AG04450 (cell line): Measurements from ENCODE around the gene CTTN. TPM values are rescaled to one million over a fixed set of nuclear protein-coding genes. Genes with fewer than 3 reads are reported as not detected.
A peak's percentile ranks its signal among the peaks of the same experiment; 100 is the strongest.

Experiments
- CTCF ChIA-PET: fragments of 300-600, 350-600 bp; formaldehyde crosslinking; extraction: SDS; loops from one replicate; lab custom pipeline; 2022; ENCODE audit warnings: antibody characterized with exemption, inconsistent platforms; lab: Charles Lee
- POLR2A ChIA-PET: fragments of 350-600 bp; formaldehyde crosslinking; extraction: SDS; loops from one replicate; lab custom pipeline; 2021; ENCODE audit warnings: antibody characterized with exemption, inconsistent platforms; lab: Yijun Ruan, JAX
- DNase-seq: peaks from one replicate; pipeline ENCODE4 v3.0.0-alpha.2; 2011; ENCODE audit warnings: low read depth, low spot score
- H3K27ac ChIP-seq: one replicate; pipeline ENCODE4 v1.5.1; 2012; ENCODE audit warnings: low read depth, low read length, control low read depth
- H3K27me3 ChIP-seq: one replicate; pipeline ENCODE4 v1.6.0; 2012; ENCODE audit warnings: low read length; ENCODE audit not compliant: control insufficient read depth, insufficient read depth
- H3K4me3 ChIP-seq: 2 replicates; pipeline ENCODE4 v1.5.1; 2011; ENCODE audit warnings: mild to moderate bottlenecking, low read depth, low read length, control low read depth
- H3K9me3 ChIP-seq: 2 replicates; pipeline ENCODE4 v1.5.1; 2012; ENCODE audit warnings: low read length; ENCODE audit not compliant: control insufficient read depth, insufficient read depth
- polyA plus RNA-seq: library from polyadenylated mRNA; depleted of rRNA; stranded (reverse); fragments of >200 nt; gene quantifications from 2 replicates; pipeline ENCODE4 v1.2.3, GENCODE V29; 2011
- TF ChIP-seq, protein P1 (sequence below): IDR thresholded peaks from 2 replicates; pipeline ENCODE4 v1.5.1; 2011; ENCODE audit warnings: low read depth, low read length, control low read depth, inconsistent platforms

The CTTN gene
- polyA plus RNA-seq, 1 experiment = 180 TPM

GRCh38 chr11:70420496-70420895 lies 22.2 kb downstream of the CTTN start:
- no peak overlapping the region for H3K4me3 ChIP-seq
- ChIA-PET POLR2A (no interaction called here), CTCF (no interaction called here)
- TF ChIP-seq, protein P1, sequence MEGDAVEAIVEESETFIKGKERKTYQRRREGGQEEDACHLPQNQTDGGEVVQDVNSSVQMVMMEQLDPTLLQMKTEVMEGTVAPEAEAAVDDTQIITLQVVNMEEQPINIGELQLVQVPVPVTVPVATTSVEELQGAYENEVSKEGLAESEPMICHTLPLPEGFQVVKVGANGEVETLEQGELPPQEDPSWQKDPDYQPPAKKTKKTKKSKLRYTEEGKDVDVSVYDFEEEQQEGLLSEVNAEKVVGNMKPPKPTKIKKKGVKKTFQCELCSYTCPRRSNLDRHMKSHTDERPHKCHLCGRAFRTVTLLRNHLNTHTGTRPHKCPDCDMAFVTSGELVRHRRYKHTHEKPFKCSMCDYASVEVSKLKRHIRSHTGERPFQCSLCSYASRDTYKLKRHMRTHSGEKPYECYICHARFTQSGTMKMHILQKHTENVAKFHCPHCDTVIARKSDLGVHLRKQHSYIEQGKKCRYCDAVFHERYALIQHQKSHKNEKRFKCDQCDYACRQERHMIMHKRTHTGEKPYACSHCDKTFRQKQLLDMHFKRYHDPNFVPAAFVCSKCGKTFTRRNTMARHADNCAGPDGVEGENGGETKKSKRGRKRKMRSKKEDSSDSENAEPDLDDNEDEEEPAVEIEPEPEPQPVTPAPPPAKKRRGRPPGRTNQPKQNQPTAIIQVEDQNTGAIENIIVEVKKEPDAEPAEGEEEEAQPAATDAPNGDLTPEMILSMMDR = no peak
- H3K27me3 ChIP-seq = no peaks in the 10 kb centered on the region
- H3K9me3 ChIP-seq = no peaks in the 10 kb centered on the region; the same call in 1 of the 2 replicates
- no peak for DNase-seq
- no peak overlapping the region for H3K27ac ChIP-seq

- ChIA-PET POLR2A (no interaction called here), CTCF (no interaction called here)
- no peak overlapping the region for H3K4me3 ChIP-seq
- no peaks in the 10 kb centered on the region; the same call in 1 of the 2 replicates for H3K9me3 ChIP-seq
- no peak overlapping the region for H3K27ac ChIP-seq
- no peak for DNase-seq
- no peaks in the 10 kb centered on the region for H3K27me3 ChIP-seq
- TF ChIP-seq, protein P1 = no peak
These were observed 22.8 kb downstream of the CTTN start for GRCh38 chr11:70421123-70421522.

DNA sequence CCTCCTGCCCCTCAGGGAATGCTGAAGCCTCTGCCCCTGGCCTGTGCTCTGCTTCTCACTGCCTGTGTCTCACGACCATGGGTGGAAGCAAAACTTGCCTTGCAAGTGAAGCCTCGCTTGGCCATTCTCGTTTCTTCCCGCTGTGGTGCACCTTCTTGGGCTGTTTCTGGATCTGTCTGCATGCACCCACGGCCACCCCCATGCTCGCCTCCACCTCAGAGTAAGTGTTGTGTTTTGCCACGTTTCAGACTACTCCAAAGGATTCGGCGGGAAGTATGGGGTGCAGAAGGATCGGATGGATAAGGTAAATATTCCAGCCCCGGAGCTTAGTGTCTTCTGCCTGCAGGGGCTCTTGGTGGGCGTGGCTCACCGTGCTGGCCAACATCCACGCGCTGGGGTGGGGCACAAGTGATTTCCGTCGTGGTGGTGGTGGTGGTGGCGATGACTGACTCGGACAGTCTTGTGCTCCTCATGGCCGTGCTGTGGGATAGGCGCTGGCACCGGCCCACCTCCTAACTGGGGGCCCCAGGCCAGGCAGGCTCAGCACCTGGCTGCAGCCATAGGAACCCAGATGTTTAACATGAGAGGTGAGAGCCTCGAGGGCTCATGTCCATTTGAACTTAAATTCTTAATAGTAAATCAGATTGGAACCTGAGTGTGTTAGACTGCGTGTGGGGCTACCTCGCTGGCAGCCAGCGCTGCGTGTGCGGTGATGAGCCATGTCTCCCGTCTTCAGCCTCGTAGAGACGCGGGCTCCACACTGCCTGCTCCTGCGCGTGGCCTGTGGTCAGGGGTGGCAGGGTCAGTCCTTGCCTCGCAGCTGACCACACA lies 24.6 kb downstream of the CTTN start:
- H3K9me3 ChIP-seq = no peaks in the 10 kb centered on the region; the same call in 1 of the 2 replicates
- ChIA-PET CTCF (no interaction called here), POLR2A (no interaction called here)
- TF ChIP-seq, protein P1 = no peak
- no peak for DNase-seq
- H3K27ac ChIP-seq = no peak overlapping the region
- H3K27me3 ChIP-seq = no peaks in the 10 kb centered on the region
- H3K4me3 ChIP-seq = no peak overlapping the region

GRCh38 chr11:70423523-70424505 lies 25.5 kb downstream of the CTTN start:
- DNase-seq = peak; percentile 49
- Histone ChIP-seq H3K9me3 (no peaks in the 10 kb centered on the region), H3K4me3 (no peak overlapping the region), H3K27ac (peak overlapping the region; percentile 21), H3K27me3 (no peaks in the 10 kb centered on the region)
- ChIA-PET CTCF (interaction anchor here (0.5 kb wide), 1 partner anchor 1010 kb away, joined by 4 read pairs; no protein-coding TSS in a partner anchor), POLR2A (interaction anchor here (0.7 to 1.2 kb wide), 5 partner anchors 8 to 42 kb away, joined by 3 to 5 read pairs (median 3); no protein-coding TSS in a partner anchor)
- TF ChIP-seq, protein P1 = no peak
